Peyer's patch (tissue), 4 donors: ENCODE data around the gene NKD1. TPM values are rescaled to one million over a fixed set of nuclear protein-coding genes. Genes with fewer than 3 reads are reported as not detected.

ENCODE experiments used
- DNase-seq, 3 donors: peaks; one replicate each; pipeline ENCODE4 v3.0.0-alpha.2; 2017 to 2019
- H3K27ac ChIP-seq, 4 donors: fragments of 200-600 bp; sonication (generic); one replicate each; pipeline ENCODE4 v1.5.1; 2016 to 2019
- H3K27me3 ChIP-seq, 2 donors: fragments of 200-600 bp; sonication (generic); one replicate each; pipeline ENCODE4 v1.5.1; 2019
- H3K36me3 ChIP-seq, 3 donors: fragments of 200-600 bp; sonication (generic); one replicate each; pipeline ENCODE4 v1.5.1; 2016 to 2019
- H3K4me1 ChIP-seq, 4 donors: fragments of 200-600 bp; sonication (generic); one replicate each; pipeline ENCODE4 v1.5.1; 2016 to 2019
- H3K4me3 ChIP-seq, 4 donors: fragments of 200-600 bp; sonication (generic); 1 replicate in 3 of 4; 2 replicates in 1 of 4; pipeline ENCODE4 v1.5.1; 2016 to 2019; ENCODE audit warnings: mild to moderate bottlenecking in 1 of 4
- H3K9me3 ChIP-seq, 4 donors: fragments of 200-600 bp; sonication (generic); one replicate each; pipeline ENCODE4 v1.5.1; 2016 to 2019; ENCODE audit warnings: mild to moderate bottlenecking in 1 of 4
- CTCF ChIP-seq, 6 experiments: fragments of 450-650 bp in 4 of 6; fragments of 200-600 bp in 2 of 6; sonication (generic) in 1 of 6; IDR thresholded peaks; one replicate each; pipeline ENCODE4 v1.5.1; 2017 to 2019; ENCODE audit warnings: antibody characterized with exemption in 6 of 6, mild to moderate bottlenecking in 3 of 6, moderate library complexity in 1 of 6
- POLR2A ChIP-seq, 2 donors: fragments of 450-650 bp; IDR thresholded peaks; one replicate each; pipeline ENCODE4 v1.5.1; 2017; ENCODE audit warnings: antibody characterized with exemption in 2 of 2, mild to moderate bottlenecking in 2 of 2, moderate library complexity in 2 of 2
- total RNA-seq, 4 donors: library from RNA; depleted of rRNA; stranded (reverse); fragments of >200 nt; gene quantifications; one replicate each; pipeline ENCODE4 v1.1.0, GENCODE V29; 2016

NKD1 gene
- total RNA-seq, 4 donors from 2014 or later: 1.7 to 4.0 (median 3.4) TPM

GRCh38 chr16:50532576-50532975 lies 15.6 kb upstream of the NKD1 start:
- Histone ChIP-seq H3K36me3 (no peaks in the 10 kb centered on the region), H3K4me3 (no peak overlapping the region), H3K9me3 (peaks cover 0 to 5% (median 0%) of the 10 kb centered on the region in 4 donors), H3K4me1 (no peaks in the 10 kb centered on the region), H3K27ac (no peak overlapping the region), H3K27me3 (no peaks in the 10 kb centered on the region)
- no peak for DNase-seq
- TF ChIP-seq CTCF (IDR thresholded peaks at IDR 0.05) (no peak), POLR2A (IDR thresholded peaks at IDR 0.05) (no peak)

DNA sequence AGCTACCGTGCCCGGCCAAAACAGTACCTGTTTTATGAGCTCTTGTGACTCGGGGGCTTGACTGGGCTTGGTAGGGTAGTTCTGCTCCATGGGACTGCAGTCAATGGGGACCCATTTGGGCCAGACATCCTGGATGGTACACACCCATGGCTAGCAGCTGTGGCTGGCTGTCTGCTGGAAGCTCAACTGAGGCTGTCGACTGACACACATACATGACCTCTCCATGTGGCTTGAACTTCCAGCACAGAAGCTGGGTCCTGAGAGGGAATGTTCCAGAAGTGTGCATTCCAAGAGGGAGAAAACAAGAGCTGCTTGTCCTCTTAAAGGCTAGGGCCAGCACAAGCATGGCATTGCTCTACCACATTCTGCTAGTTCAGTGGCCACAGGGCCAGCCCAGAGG lies 14.9 kb upstream of the NKD1 start:
- Histone ChIP-seq H3K27me3 (no peaks in the 10 kb centered on the region), H3K36me3 (no peaks in the 10 kb centered on the region), H3K4me1 (no peaks in the 10 kb centered on the region), H3K9me3 (peaks cover 0 to 5% (median 0%) of the 10 kb centered on the region in 4 donors), H3K27ac (no peak overlapping the region), H3K4me3 (no peak overlapping the region)
- DNase-seq: no peak
- no peak for TF ChIP-seq POLR2A (IDR thresholded peaks at IDR 0.05)
- no peak for TF ChIP-seq CTCF (IDR thresholded peaks at IDR 0.05)

DNA sequence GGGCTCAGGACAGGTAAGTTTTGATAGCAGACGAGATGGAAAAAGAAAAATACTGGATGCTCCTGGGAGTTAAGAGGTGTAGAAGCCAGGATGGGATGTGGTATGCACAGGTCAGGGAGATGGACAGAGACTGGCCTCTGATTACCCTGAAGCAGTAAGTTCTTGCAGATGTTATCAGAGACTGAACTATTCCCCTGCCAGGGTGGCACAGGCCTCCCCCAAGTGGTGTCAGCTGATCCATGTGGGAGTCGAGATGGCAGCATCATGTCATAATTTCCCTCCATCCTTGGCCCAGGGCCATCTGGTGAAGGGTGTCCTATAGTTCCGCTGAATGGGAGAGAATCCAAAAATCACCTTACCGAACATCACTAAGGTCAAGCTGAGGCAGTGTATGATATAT lies 14.1 kb upstream of the NKD1 start:
- Histone ChIP-seq H3K4me1 (no peaks in the 10 kb centered on the region), H3K27me3 (no peaks in the 10 kb centered on the region), H3K27ac (no peak overlapping the region), H3K9me3 (peaks cover 0 to 5% (median 0%) of the 10 kb centered on the region in 4 donors), H3K4me3 (no peak overlapping the region), H3K36me3 (no peaks in the 10 kb centered on the region)
- no peak for DNase-seq
- no peak for TF ChIP-seq CTCF (IDR thresholded peaks at IDR 0.05)
- no peak for TF ChIP-seq POLR2A (IDR thresholded peaks at IDR 0.05)

DNA sequence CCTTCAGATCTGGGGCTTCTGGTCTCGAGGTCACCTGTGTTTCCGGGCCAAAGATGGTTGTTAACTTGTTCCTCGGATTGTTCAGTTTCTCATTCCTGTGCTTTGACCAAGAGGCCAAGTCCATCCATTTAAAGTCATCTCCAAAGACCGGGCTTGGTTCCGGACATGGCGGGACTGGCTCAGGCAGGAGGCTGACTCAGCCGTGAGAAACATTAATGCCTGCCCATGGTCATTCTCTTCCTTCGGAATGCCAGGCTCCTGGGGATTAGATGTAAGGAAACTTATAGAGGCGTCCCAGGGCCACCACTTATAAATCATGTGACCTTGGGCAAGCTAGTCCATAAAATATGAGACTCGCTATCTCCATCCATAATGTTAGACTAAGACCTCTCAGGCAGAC lies 13.6 kb upstream of the NKD1 start:
- no peak for DNase-seq
- peaks cover 0 to 5% (median 0%) of the 10 kb centered on the region in 4 donors for H3K9me3 ChIP-seq
- H3K4me3 ChIP-seq: no peak overlapping the region
- H3K36me3 ChIP-seq: no peaks in the 10 kb centered on the region
- H3K27me3 ChIP-seq: no peaks in the 10 kb centered on the region
- no peak for TF ChIP-seq POLR2A (IDR thresholded peaks at IDR 0.05)
- TF ChIP-seq CTCF (IDR thresholded peaks at IDR 0.05): no peak
- no peaks in the 10 kb centered on the region for H3K4me1 ChIP-seq
- H3K27ac ChIP-seq: no peak overlapping the region

DNA sequence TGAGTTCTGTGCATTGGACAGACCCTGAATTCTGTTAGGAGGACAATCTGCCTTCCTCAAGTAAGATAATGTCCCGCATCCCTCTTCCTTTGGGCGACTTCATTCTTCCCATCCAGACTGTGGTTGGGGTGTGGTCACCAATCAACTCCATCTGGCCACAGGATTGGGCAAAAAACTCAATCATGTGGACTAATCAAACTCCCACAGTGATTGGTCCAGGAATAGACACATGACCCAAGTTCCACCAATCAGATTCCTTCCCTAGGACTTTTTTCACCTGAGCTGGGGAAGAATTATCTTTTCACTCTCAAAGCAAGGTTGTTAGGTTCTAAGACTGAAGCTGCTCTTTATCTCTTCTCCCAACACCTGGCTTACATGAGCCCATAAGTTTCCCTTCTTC lies 13.2 kb upstream of the NKD1 start:
- Histone ChIP-seq H3K36me3 (no peaks in the 10 kb centered on the region), H3K27me3 (no peaks in the 10 kb centered on the region), H3K27ac (no peak overlapping the region), H3K4me3 (no peak overlapping the region), H3K4me1 (no peaks in the 10 kb centered on the region), H3K9me3 (peaks cover 0 to 5% (median 0%) of the 10 kb centered on the region in 4 donors)
- DNase-seq: no peak
- no peak for TF ChIP-seq CTCF (IDR thresholded peaks at IDR 0.05)
- TF ChIP-seq POLR2A (IDR thresholded peaks at IDR 0.05): no peak
